Effector memory CD8-positive, alpha-beta T cell (primary cell): ENCODE results near the gene PSMA7.
A peak's percentile ranks its signal among the peaks of the same experiment; 100 is the strongest.

ENCODE experiments used
- ATAC-seq: fragments of 150-1000 bp; cut with Tn5 transposase; replicated peaks from 2 replicates; pipeline ENCODE4 v1.10.0; 2021; ENCODE audit warnings: mild to moderate bottlenecking, moderate library complexity
- DNase-seq, 3 experiments: peaks; one replicate each; pipeline ENCODE4 v3.0.0; 2021
- H3K27ac Mint-ChIP-seq, 2 donors: one replicate each; pipeline ENCODE4 v1.8.0; 2022; ENCODE audit warnings: mild to moderate bottlenecking in 2 of 2, mixed read lengths in 2 of 2, moderate library complexity in 2 of 2
- H3K27me3 Mint-ChIP-seq, 2 donors: one replicate each; pipeline ENCODE4 v1.8.0; 2022; ENCODE audit warnings: mixed read lengths in 2 of 2
- H3K36me3 Mint-ChIP-seq: one replicate; pipeline ENCODE4 v1.8.0; 2022; ENCODE audit warnings: mild to moderate bottlenecking, moderate library complexity, mixed read lengths; ENCODE audit not compliant: insufficient read depth
- H3K4me1 Mint-ChIP-seq, 2 donors: one replicate each; pipeline ENCODE4 v1.8.0; 2022; ENCODE audit warnings: low read depth in 2 of 2, mixed read lengths in 2 of 2
- H3K4me3 Mint-ChIP-seq, 2 donors: one replicate each; pipeline ENCODE4 v1.8.0; 2022; ENCODE audit warnings: mild to moderate bottlenecking in 2 of 2, mixed read lengths in 2 of 2, moderate library complexity in 2 of 2
- H3K9me3 Mint-ChIP-seq, 2 donors: one replicate each; pipeline ENCODE4 v1.8.0; 2022; ENCODE audit warnings: mixed read lengths in 2 of 2
- total RNA-seq, 9 experiments: gene quantifications; one replicate each; lab custom pipeline; 2026; lab: John Stamatoyannopoulos, UW

Gene PSMA7
- 101 to 445 (median 182) reads per million in 9 experiments for total RNA-seq

DNA sequence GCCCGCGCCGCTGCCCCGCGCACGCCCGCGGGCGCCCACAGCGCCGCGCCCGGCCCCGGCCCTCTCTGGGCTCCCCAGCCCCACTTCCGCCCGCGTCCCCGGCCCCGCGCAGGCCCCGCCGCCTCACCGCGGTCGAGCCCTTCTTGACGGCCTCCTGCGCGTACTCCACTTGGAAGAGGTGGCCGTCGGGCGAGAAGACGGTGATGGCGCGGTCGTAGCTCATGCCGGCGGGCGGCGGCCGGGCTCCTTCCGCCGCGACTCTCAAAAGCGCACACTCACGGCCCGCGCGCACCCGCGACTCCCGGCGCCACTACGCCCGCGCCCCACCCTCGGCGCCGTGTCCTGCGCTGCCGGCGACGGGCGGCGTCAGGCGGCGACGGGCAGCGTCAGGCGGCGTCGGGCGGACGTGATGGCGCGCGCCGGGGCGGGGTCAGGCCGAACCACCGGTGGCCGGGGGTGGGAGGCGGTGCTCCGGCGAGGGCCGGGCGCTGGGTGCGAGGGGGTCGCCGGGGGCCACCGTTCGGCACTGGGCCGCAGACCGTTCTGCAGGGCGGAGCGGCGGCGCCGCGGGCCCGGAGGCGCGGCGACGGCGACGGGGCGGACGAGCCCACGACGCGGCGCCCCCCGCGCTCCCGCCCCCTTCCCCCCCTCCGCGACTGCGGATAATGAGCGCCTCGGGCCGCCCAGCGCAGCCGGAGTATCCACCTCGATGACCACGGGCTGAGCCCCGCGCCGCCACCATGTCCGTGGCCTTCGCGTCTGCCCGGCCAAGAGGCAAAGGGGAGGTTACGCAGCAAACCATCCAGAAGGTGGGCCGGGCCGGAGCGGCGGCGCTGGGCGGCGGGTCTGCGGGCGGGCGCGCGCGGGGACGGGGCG, at the start of gene PSMA7, which contains the start of gene SS18L1:
PSMA7 (minus strand) TSS at position 314 of the 876 bp plus-strand sequence; CDS start at position 223, 91 bp downstream.
SS18L1 (plus strand) TSS at position 689 of the 876 bp plus-strand sequence; CDS start at position 741, 52 bp downstream.
- Mint-ChIP-seq H3K4me3 (peak within 1 kb of the TSS; percentile 85 to 86), H3K4me1 (peaks cover 44 to 45% of the 10 kb centered on the region in 2 donors), H3K9me3 (no peaks in the 10 kb centered on the region), H3K36me3 (peaks cover 48% of the 10 kb centered on the region), H3K27ac (peak within 1 kb of the TSS; percentile 93 to 94), H3K27me3 (no peaks in the 10 kb centered on the region)
- DNase-seq (peak; percentile 77 to 82 (median 78)), ATAC-seq (peak; percentile 80)

DNA sequence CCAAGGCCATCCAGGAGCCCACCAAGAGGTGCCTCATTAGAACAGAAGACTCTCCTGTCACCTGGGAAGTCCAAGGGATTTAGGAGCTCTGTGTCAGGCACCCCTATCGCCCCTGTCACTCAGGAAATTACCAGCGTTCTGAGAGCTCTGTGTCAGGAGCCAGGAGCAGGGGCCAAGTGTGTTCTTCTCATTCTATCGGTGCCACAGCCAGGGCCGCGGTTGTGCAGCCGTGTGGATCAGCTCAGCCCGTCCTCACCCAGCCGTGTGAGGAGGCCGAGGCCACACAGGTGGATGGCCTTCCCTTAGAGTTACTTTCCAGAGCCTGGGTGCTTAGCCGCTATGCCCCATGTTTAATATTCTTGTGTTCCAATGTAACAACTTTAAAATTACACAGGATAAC, 49.4 kb upstream of the PSMA7 start:
- Mint-ChIP-seq H3K9me3 (no peaks in the 10 kb centered on the region), H3K36me3 (peaks cover 43% of the 10 kb centered on the region), H3K4me1 (peaks cover 6 to 9% of the 10 kb centered on the region in 2 donors), H3K27me3 (no peaks in the 10 kb centered on the region), H3K4me3 (no peak overlapping the region), H3K27ac (peak overlapping the region in 1 of 2 donors; percentile 51)
- ATAC-seq (no peak), DNase-seq (no peak)

DNA sequence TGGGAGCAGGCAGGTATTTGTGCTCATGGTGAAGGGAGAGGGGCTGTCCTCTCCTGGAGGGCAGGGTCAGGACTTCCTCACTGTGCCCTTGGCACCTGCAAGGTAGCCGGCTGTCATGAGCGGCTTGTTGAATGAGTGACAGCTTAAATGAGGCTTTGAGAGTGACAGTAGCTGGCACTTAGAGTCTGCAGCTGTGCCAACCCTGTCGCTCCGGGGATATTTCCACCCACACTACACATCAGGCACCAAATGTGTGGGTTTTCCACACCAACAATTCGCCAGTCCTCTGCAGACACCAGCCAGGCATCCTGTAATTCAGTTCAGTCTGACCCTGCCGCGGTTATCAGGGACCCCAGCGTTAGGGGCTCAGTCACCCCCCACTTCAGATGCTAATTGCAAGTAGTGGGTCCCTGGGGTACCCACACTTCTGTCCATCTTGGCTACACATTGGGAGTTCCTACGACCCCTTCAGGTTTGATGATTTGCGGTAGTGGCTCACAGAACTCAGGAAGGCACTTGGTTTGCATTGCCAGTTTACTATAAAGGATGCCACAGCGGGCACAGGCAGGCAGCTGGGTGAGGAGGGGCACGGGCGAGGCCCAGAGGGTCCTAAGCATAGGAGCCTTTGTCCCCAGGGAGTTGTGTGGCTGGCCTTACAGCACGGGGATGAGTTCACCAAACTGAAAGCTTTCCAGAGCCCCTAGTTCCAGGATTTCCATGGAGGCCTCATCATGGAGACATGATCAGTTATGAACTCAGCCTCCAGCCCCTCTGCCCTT, 48.8 kb upstream of the PSMA7 start:
- no peaks in the 10 kb centered on the region for H3K9me3 Mint-ChIP-seq
- peaks cover 9 to 15% of the 10 kb centered on the region in 2 donors for H3K4me1 Mint-ChIP-seq
- DNase-seq (no peak), ATAC-seq (no peak)
- H3K4me3 Mint-ChIP-seq: no peak overlapping the region
- H3K36me3 Mint-ChIP-seq: peaks cover 36% of the 10 kb centered on the region
- no peaks in the 10 kb centered on the region for H3K27me3 Mint-ChIP-seq
- H3K27ac Mint-ChIP-seq: no peak overlapping the region

DNA sequence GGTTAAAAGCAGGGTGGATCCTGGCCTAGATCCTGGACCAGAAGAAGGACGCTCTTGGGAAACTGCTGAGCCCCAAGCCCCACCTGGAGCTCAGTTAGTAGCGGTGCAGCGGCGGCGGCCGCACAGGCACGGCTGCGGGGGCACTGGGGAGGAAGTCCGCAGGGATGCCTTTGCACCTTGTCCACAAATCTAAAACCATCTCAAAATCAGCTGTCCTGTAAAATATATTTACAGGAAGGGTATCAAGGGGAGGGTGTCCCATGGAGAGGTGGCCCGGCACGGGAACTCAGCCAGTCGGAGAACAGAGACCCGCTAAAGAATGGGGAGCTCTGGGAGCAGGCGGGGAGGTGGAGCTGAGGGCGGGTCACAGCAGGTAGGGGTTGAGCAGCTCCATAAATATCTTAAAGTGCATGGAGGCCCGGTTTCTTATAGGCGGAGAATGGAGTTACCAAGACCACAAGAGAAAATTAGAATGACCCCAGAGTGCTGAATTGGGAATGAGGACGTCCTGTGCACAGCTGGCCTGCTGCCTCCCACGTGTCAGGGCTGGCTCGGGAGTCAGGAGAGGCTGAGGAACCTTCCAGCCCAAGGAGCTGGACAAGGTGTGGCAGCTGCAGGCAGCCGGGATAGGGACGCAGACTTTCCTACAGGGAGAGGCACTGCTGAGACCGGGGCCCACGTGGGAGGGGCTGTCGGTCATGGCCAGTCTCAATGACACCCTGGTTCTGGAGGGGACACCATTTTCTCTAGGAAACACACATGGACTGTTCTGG, 47.6 kb upstream of the PSMA7 start:
- ATAC-seq: no peak
- Mint-ChIP-seq H3K27me3 (no peaks in the 10 kb centered on the region), H3K4me3 (no peak overlapping the region), H3K9me3 (no peaks in the 10 kb centered on the region), H3K36me3 (peaks cover 25% of the 10 kb centered on the region), H3K4me1 (peaks cover 13 to 18% of the 10 kb centered on the region in 2 donors), H3K27ac (no peak overlapping the region)
- DNase-seq: no peak

DNA sequence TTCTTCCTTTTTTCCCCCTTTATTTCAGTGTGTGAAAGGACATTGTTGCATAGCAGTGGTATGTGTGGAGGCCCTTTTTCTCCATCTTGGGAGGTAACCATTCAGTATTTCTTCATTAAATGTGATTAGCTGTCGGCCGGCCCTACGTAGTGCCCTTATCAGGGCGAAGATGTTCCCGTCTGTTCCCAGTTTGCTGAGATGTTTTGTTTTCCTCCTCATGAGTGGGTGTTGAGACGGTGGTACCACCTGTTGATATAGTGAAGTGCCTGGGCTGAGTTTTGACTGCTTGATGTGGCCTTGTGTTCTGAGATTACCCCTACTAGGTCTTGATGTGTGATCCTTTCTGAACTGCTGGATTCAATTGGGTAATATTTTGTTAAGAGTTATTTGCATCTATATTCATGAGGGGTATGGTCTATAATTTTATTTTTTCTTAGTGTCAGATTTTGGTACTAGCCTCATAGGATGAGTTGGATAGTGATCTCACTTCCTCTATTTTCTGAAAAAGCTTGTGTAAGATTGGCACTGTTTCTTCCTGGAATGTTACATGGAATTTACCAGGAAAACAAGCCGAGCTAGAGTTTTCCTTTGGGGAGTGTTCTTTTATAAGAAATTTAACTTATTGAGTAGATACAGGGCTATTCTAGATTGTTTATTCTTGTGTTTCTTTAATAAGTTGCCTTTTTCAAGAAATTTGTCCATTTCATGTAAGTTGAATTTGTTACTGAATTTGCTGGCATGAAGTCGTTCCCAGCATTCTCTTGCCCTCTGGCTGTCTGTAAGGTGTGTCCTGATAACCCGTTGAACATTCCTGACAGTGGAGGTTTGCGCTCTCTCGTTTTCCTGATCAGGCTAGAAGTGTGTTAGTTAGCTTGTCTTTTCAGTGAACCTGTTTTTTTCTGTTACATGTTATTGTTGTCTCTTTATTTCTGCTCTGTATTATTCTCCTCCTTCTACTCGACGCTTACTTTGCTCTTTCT, 44.0 kb upstream of the PSMA7 start:
- H3K4me1 Mint-ChIP-seq: peaks cover 27 to 32% of the 10 kb centered on the region in 2 donors
- H3K27me3 Mint-ChIP-seq: no peaks in the 10 kb centered on the region
- H3K4me3 Mint-ChIP-seq: no peak overlapping the region
- no peak for ATAC-seq
- peak overlapping the region; percentile 36 to 73 for H3K27ac Mint-ChIP-seq
- H3K9me3 Mint-ChIP-seq: no peaks in the 10 kb centered on the region
- DNase-seq: no peak
- H3K36me3 Mint-ChIP-seq: peaks cover 34% of the 10 kb centered on the region

DNA sequence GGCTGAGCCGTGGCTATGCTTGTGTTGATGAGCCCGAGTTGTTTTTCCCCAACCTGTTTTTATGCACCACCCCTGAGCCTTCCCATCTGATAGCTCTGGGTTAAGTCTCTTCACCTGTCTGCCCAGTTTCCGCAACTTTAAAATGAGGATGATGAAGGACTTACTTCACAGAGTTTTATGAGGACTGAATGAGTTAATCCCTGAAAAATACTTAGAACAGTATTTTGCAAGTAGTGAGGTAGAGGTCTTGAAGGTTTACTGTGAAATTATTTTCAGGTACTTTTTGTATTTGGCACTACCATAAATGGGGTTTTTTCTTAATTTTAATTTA, 42.9 kb upstream of the PSMA7 start:
- H3K4me3 Mint-ChIP-seq: no peak overlapping the region

DNA sequence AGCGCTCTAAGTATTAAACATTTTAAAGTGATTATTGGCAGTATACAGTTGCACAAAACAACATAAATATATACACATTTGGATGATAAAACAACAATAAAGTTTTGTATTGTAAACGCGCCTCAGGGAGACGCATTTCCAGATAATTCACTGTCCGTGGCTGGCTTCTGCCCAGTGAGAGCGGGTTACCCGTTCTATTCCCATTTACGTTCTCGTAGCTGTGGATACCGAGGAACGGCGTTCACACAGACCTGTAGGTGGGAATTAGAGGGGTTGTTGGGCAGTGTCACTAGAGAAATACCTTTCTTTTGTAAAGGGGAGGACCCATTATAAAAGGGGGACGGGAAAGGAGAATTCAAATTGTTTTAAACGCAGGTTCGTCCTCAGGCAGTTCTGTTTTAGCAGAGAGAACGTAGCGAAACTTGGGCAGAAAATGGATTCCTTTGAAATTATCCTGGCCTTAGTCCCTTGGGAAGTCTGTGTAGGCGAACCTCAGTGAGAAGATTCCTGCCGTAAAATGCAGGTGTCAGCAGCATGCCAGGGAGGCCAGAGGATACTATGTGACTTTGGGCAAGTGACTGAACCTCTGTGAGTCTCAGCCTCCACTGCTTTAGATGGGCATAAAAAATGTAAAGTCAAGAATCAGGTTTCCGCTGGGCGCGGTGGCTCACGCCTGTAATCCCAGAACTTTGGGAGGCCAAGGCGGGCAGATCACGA, 40.4 kb upstream of the PSMA7 start:
- ATAC-seq (no peak), DNase-seq (no peak)
- Mint-ChIP-seq H3K4me1 (peaks cover 29 to 31% of the 10 kb centered on the region in 2 donors), H3K4me3 (peak overlapping the region; percentile 88 to 91), H3K27me3 (no peaks in the 10 kb centered on the region), H3K27ac (peak overlapping the region; percentile 96), H3K36me3 (peaks cover 23% of the 10 kb centered on the region), H3K9me3 (no peaks in the 10 kb centered on the region)

More for the DNA sequence above, 42.9 kb upstream of the PSMA7 start:
- DNase-seq (no peak), ATAC-seq (no peak)
- no peaks in the 10 kb centered on the region for H3K27me3 Mint-ChIP-seq
- peaks cover 31 to 32% of the 10 kb centered on the region in 2 donors for H3K4me1 Mint-ChIP-seq
- no peak overlapping the region for H3K27ac Mint-ChIP-seq
- H3K9me3 Mint-ChIP-seq: no peaks in the 10 kb centered on the region
- H3K36me3 Mint-ChIP-seq: peaks cover 30% of the 10 kb centered on the region

DNA sequence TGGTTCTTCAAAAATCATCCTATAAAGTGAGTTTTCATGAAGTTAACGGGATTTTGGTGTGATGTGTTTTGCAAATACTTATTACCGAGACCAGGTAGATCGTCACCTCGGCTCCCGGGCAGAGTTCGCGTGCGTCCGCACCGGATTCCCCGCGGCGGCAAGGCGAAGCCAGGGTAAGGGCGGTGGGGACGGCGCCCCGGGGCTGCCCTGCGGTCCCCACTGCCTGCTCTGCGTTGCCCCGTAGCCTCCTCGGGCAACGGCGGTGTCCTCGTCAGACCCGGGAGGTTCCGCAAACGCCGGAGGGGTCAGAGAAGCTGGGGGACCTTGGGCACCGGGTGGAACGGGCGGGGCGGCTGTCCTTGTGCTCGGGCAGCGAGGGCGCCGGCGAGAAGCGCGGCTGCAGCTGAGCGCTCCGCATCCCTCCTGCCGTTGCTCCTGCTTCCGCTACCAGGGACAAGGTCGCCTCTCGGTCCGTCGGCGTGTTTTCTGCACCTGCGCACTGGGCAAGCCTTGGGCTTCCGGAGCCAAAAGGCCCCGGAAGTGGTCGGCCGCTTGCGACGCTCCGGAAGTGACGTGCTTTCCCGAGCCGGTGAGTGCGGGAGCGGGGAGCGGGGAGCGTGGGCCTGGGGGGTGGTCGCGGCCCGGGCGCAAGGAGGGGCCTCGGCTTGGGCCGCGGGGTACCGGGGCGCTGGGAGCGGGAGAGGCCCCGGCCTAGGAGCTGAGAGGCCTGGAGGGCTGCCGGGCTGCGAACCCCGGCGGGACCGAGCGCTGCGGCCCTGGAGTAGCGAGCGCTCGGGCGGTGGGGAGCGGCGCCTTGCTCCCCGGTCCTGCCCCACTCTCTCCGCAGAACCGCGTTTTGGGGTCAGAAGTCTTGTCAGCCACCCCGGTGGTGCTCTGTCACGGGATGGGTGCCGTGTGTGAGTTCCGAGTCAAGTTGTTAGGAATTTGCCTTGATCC, 39.6 kb upstream of the PSMA7 start, which contains the start of gene MTG2:
MTG2 (plus strand) TSS at position 560 of the 957 bp plus-strand sequence. CDS start 10,393 bp downstream, outside the sequence.
- Mint-ChIP-seq H3K27me3 (no peaks in the 10 kb centered on the region), H3K27ac (peak within 1 kb of the TSS; percentile 96), H3K4me3 (peak within 1 kb of the TSS; percentile 88 to 91), H3K4me1 (peaks cover 27 to 30% of the 10 kb centered on the region in 2 donors), H3K9me3 (no peaks in the 10 kb centered on the region), H3K36me3 (peaks cover 23% of the 10 kb centered on the region)
- DNase-seq: peak; percentile 87 to 91 (median 88)
- ATAC-seq: peak; percentile 91

DNA sequence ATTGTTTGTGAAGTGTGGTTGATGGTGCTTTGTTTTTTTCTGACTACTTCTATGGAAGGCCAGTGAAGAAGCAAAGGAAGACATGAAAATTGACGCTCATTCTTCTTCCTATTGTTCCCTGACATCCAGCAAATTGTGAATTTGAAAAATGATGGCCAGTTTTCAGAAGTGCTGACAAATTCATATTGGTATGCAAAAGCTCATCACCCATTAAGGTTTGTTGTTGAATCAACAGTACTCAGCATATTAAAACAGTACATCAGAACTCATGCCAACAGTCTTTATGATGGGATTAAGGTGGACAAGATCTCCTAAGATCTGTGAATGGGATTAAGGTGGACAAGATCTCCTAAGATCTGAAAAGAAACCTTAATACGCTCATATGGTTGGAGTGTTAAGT, 38.6 kb upstream of the PSMA7 start:
- Mint-ChIP-seq H3K9me3 (no peaks in the 10 kb centered on the region), H3K36me3 (peaks cover 23% of the 10 kb centered on the region), H3K4me3 (peak overlapping the region; percentile 88 to 91)

DNA sequence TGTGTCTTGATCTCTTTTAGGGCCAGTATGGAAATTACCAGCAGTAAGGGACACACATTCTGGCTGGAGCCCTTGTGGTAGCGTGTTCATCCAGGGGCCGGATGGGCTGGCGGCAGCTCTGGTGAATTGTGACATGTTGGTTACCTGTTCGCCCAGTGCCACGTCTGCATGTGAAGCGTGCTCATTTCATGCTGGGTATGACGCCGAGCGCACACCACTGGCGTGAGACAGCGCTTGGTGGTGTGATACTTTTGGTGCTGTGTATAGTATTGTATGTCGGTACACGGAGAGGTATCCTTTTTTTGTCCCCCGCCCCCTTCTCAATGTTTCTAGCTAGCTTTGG, 35.9 kb upstream of the PSMA7 start:
- no peaks in the 10 kb centered on the region for H3K27me3 Mint-ChIP-seq
- no peaks in the 10 kb centered on the region for H3K9me3 Mint-ChIP-seq
- no peak for ATAC-seq
- H3K4me1 Mint-ChIP-seq: peaks cover 9 to 13% of the 10 kb centered on the region in 2 donors
- H3K36me3 Mint-ChIP-seq: peaks cover 22% of the 10 kb centered on the region
- no peak for DNase-seq
- no peak overlapping the region for H3K4me3 Mint-ChIP-seq
- no peak overlapping the region for H3K27ac Mint-ChIP-seq

More for the DNA sequence above, 38.6 kb upstream of the PSMA7 start:
- Mint-ChIP-seq H3K4me1 (peaks cover 20 to 21% of the 10 kb centered on the region in 2 donors), H3K27me3 (no peaks in the 10 kb centered on the region), H3K27ac (peak overlapping the region; percentile 96)
- ATAC-seq (no peak), DNase-seq (no peak)
